ENCODE results near the gene KHDC1L. TPM values are rescaled to one million over a fixed set of nuclear protein-coding genes. Genes with fewer than 3 reads are reported as not detected.

KHDC1L gene
- total and polyA plus RNA-seq, 2 of the 13 experiments (the other 11 are each of a cell fraction or from before 2014, with no cell fraction given) = not detected

- no peaks in the 10 kb centered on the region for H3K4me1 ChIP-seq (ENCODE audit: insufficient read depth, low read length)
- H3K9me3 ChIP-seq (ENCODE audit: low read length) = no peaks in the 10 kb centered on the region
- no peak overlapping the region for H3K9ac ChIP-seq (ENCODE audit: insufficient read depth, low read depth, low read length)
- H4K20me1 ChIP-seq (ENCODE audit: insufficient read depth, low read length) = no peaks in the 10 kb centered on the region
- ChIA-PET POLR2A (no interaction called here), CTCF (ENCODE audit: low intra/inter-chr PET ratio, low total read pairs) (no interaction called here)
- no peaks in the 10 kb centered on the region for H3K36me3 ChIP-seq (replicated peaks in 1 of 2; ENCODE audit: control insufficient read depth in 1 of 2, insufficient read depth in 2 of 2, low read length in 2 of 2)
- no peak for FAIRE-seq
- TF ChIP-seq BORCS8-MEF2B (CRISPR knock-in tag; IDR thresholded peaks at IDR 0.05) = no peak
- peak; percentile 74 for TF ChIP-seq ATF7 (IDR thresholded peaks at IDR 0.05)
- TF ChIP-seq ATF7 (CRISPR knock-in tag; IDR thresholded peaks at IDR 0.05) = no peak
- TF ChIP-seq ZNF615 (CRISPR knock-in tag; IDR thresholded peaks at IDR 0.05; ENCODE audit: borderline replicate concordance) = no peak
- no peak for TF ChIP-seq ZNF292 (CRISPR knock-in tag; IDR thresholded peaks at IDR 0.05; ENCODE audit: borderline replicate concordance, low read depth)
- no peak for TF ChIP-seq SIX4 (CRISPR knock-in tag; IDR thresholded peaks at IDR 0.05)
- no peak for TF ChIP-seq ZBTB26 (CRISPR knock-in tag; IDR thresholded peaks at IDR 0.05; ENCODE audit: borderline replicate concordance)
- no peak for TF ChIP-seq ZNF317 (CRISPR knock-in tag; IDR thresholded peaks at IDR 0.05)
- no peak for TF ChIP-seq PHF21A (CRISPR knock-in tag; IDR thresholded peaks at IDR 0.05)
- BruUV-seq (replicated peaks) = no TSS peak
- intact Hi-C loops (cut with micrococcal nuclease; ENCODE audit: unreplicated experiment) = no loop called here
- no peak overlapping the region for H3K4me3 ChIP-seq (replicated peaks in 1 of 3; ENCODE audit: insufficient read depth in 1 of 3, low read depth in 2 of 3, low read length in 3 of 3)
- no peaks in the 10 kb centered on the region for H3K79me2 ChIP-seq (ENCODE audit: insufficient read depth, low read length)
- H3K27me3 ChIP-seq (ENCODE audit: control insufficient read depth in 1 of 2, insufficient read depth in 2 of 2, low read length in 2 of 2) = no peaks in the 10 kb centered on the region
- no peak overlapping the region for H3K4me2 ChIP-seq (ENCODE audit: low read depth, low read length)
- no peak for ATAC-seq
- WGBS (ENCODE audit: low lambda C conversion rate) = 4% methylated on average over 3 of the region's 3 CpGs
- H3K27ac ChIP-seq (ENCODE audit: extremely low read length, insufficient read depth, low read length) = no peak overlapping the region
- no peak overlapping the region for H2AFZ ChIP-seq (ENCODE audit: low read length)
- in situ Hi-C loops (cut with HindIII; ENCODE audit: extremely low pct_ligation_motif_present, low pct_unique_long_range_greater_than_20kb) = no loop called here
- no peak for DNase-seq (ENCODE audit: low spot score)
Observed at GRCh38 chr6:73207221-73207837, 18.0 kb downstream of the KHDC1L start.

Measured in HepG2 (cell line).